Fibroblast of villous mesenchyme (primary cell): ENCODE data around the gene MRPL51. TPM values are rescaled to one million over a fixed set of nuclear protein-coding genes. Genes with fewer than 3 reads are reported as not detected.
"Not testable (repeated sequence)": the region's sequence is repeated elsewhere in the genome, so short reads cannot be mapped to it uniquely, and the experiment has no call there.

Experiments used
- DNase-seq: peaks from one replicate; pipeline ENCODE4 v3.0.0-alpha.2; 2010; ENCODE audit warnings: low read depth
- H3K4me3 ChIP-seq: 2 replicates; pipeline ENCODE4 v1.5.1; 2011; ENCODE audit warnings: low read depth, mild to moderate bottlenecking, low read length
- total RNA-seq: library from RNA; depleted of rRNA; stranded (reverse); fragments of >200 nt; gene quantifications from 2 replicates; pipeline ENCODE4 v1.2.3, GENCODE V29; 2012
- TF ChIP-seq, protein P1 (sequence below): IDR thresholded peaks from 2 replicates; pipeline ENCODE4 v1.5.1; 2012; ENCODE audit warnings: low read depth, mild to moderate bottlenecking, low read length; ENCODE audit not compliant: insufficient read depth

MRPL51 gene
- total RNA-seq, 1 donor = 86.8 TPM

GRCh38 chr12:6478416-6478815 lies 14.6 kb downstream of the MRPL51 start:
- no peak overlapping the region for H3K4me3 ChIP-seq
- DNase-seq = peak; percentile 42
- TF ChIP-seq, protein P1, sequence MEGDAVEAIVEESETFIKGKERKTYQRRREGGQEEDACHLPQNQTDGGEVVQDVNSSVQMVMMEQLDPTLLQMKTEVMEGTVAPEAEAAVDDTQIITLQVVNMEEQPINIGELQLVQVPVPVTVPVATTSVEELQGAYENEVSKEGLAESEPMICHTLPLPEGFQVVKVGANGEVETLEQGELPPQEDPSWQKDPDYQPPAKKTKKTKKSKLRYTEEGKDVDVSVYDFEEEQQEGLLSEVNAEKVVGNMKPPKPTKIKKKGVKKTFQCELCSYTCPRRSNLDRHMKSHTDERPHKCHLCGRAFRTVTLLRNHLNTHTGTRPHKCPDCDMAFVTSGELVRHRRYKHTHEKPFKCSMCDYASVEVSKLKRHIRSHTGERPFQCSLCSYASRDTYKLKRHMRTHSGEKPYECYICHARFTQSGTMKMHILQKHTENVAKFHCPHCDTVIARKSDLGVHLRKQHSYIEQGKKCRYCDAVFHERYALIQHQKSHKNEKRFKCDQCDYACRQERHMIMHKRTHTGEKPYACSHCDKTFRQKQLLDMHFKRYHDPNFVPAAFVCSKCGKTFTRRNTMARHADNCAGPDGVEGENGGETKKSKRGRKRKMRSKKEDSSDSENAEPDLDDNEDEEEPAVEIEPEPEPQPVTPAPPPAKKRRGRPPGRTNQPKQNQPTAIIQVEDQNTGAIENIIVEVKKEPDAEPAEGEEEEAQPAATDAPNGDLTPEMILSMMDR = no peak

GRCh38 chr12:6477601-6478377 lies 15.3 kb downstream of the MRPL51 start:
- not testable (repeated sequence) for DNase-seq, H3K4me3 ChIP-seq

- TF ChIP-seq, protein P1 = no peak
- DNase-seq = peak; percentile 75
- no peak overlapping the region for H3K4me3 ChIP-seq
These were observed 16.6 kb downstream of the MRPL51 start for GRCh38 chr12:6476489-6476888.

DNA sequence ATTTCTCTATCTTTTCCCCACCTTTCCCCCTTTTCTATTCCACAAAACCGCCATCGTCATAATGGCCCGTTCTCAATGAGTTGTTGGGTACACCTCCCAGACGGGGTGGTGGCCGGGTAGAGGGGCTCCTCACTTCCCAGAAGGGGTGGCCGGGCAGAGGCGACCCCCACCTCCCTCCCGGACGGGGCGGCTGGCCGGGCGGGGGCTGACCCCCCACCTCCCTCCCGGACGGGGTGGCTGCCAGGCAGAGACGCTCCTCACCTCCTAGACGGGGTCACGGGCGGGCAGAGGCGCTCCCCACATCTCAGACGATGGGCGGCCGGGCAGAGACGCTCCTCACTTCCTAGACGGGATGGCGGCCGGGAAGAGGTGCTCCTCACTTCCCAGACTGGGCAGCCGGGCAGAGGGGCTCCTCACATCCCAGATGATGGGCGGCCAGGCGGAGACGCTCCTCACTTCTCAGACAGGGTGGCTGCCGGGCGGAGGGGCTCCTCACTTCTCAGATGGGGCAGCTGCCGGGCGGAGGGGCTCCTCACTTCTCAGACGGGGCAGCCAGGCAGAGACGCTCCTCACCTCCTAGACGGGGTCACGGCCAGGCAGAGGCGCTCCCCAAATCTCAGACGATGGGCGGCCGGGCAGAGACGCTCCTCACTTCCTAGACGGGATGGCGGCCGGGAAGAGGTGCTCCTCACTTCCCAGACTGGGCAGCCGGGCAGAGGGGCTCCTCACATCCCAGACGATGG lies 17.7 kb downstream of the MRPL51 start:
- DNase-seq, H3K4me3 ChIP-seq: not testable (repeated sequence)

DNA sequence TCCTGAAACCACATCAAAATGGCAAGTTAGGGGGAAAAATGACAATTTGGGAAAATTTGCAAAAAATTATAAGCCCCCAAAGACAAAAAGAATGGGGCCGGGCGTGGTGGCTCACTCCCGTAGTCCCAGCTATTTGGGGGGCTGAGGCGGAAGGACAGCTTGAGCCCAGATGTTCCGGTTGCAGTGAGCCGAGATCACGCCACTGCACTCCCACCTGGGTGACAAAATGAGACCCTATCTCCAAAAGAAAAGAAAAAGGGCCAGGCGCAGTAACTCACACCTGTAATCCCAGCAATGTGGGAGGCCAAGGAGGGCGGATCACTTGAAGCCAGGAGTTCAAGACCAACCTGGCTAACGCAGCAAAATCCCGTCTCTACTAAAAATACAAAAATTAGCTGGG lies 20.6 kb downstream of the MRPL51 start:
- no peak overlapping the region for H3K4me3 ChIP-seq
- no peak for DNase-seq
- TF ChIP-seq, protein P1 = no peak

DNA sequence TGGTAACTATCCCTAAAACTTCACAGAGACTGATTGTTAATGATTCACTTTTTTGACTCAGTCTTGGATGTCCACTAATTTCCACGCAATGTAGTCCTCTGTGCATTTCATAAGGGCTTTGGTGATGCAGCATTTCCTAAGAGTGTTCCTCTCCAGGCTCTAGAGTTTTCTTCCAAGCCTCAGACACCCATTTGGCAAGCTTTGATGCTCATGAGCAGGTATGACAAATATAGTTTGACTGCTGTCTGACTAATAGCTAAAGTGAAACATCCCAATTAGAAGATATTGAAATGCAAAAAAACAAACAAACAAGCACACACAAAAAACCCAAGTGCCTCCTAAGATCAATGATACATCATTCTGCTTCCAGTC lies 21.1 kb downstream of the MRPL51 start:
- TF ChIP-seq, protein P1 = no peak
- no peak overlapping the region for H3K4me3 ChIP-seq
- DNase-seq = no peak

DNA sequence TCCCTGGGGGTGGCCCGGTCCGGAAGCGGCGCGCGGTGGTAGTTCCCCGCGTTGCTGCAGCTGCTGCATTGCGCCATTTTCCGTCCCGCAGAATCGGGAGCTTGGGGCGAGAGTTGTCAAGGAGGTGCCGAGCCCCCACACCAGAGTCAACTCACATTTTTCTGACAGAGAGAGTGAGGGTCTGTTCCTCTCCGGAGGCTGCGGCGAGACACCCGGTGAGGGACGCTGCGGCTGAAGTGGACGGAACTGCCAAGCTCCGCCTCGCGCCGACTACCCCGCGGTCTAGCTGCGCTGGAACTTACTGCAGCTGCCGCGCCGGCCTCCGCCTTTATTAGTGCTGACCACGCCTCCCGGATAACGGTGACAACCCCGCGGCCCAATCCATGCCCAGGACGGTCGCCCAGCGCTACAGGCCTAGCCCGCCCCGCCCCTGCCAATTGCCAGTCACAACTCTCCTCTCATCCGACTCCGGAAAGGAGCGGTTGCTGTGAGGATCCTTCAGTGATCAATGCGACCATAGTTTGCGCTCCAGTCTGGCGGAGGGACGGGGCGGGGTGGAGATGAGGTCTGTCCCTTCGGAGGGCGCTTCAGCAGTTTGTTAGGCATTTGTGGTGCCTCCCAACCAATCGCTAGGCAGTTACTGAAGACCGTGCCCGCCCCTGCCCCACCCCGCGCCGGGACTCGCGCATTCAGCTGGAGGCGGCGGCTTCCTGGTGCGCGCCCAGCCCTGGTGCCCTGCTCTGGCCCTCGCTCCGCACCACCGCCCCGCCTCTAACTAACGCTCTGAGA lies 22.5 kb downstream of the MRPL51 start, which contains the start of gene VAMP1:
Gene VAMP1 (minus strand): TSS at position 303 of the 789 bp plus-strand sequence. CDS start 146 bp downstream, at position 157.
- peak; percentile 97 for DNase-seq
- H3K4me3 ChIP-seq = peak within 1 kb of the TSS; percentile 78
- TF ChIP-seq, protein P1 = no peak
